ENCODE data around the gene OTC.

Gene OTC

GRCh38 chrX:38357747-38358673 is 5.6 kb downstream of the OTC start:
- DNase-seq (ENCODE audit: low spot score) = no peak

GRCh38 chrX:38363046-38363445 is 10.6 kb downstream of the OTC start:
- no peak for DNase-seq (ENCODE audit: low spot score)

- DNase-seq (ENCODE audit: low spot score) = no peak
Observed at GRCh38 chrX:38365954-38366353, 13.6 kb downstream of the OTC start.

DNA sequence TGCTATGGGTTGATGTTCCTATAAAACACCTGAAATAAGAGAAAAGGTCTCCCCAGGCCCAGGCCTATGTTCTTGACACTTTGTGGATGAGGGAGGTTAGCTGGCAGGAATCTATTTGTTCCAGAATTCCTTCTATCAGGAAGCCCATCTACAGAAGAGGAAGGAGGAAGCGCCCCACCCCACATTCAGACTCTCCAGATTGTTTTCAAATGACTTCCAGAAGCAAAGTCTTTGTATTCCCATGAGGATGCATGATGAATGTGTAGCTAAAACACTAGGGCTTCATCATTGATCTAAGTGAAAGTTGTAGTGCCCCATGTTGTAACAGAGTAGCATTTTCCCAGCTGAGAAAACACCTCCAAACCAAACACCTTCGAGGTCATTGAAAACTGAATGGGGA is 16.4 kb downstream of the OTC start:
- no peak for DNase-seq (ENCODE audit: low spot score)

GRCh38 chrX:38371641-38372040 is 19.2 kb downstream of the OTC start:
- DNase-seq (ENCODE audit: low spot score) = no peak

DNA sequence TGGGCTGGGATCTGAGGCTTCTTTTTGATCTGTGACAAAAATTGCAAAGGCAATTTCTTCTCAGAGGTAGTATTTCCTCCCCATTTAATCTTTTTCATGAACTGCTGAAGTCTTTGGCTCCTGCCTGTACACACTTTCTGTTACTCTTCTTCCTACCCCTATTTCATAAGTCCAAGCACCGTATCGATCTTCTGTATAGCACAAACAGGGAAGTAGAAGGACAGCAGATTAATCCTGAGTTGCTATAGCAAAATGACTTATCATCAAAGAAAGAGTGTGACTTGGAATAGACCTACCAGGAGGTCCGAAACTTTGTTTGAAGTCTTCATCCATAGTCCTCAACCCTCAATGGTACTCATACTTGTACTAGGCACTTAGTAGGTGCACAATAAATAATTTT is 22.0 kb downstream of the OTC start:
- DNase-seq (ENCODE audit: low spot score) = no peak

DNA sequence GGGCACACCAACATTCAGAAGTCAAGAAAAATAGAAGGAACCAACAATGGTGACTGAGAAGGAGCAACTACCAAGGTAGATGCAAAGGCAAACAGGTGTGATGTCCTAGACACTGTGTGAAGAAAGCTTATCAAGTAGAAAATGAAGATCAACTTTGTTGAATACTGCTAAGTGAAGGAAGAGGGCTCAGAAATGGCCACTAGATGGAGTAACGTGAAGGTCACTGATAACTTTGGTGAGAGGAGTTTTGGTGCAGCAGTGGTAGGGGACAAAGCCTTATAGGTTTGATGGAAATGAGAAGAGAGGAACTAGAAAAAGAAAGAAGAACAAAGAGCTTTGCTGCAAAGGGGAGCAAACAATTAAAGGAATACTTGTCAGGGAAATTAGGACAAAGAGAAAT is 23.5 kb downstream of the OTC start:
- no peak for DNase-seq (ENCODE audit: low spot score)

DNA sequence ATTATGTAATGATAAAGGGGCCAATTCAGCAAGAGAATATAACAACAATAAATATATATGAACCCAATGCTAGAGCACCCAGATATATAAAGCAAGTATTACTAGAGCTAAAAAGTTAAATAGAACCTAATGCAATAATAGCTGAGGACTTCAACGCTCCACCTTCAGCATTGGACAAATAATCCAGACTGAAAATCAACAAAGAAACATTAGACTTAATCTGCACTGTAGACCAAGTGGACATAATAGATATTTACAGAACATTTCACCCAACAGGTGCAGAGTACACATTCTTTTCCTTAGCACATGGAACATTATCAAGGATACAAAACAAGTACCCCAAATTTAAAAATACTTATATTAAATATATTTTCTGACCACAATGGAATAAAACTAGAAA is 24.3 kb downstream of the OTC start:
- DNase-seq (ENCODE audit: low spot score) = no peak

DNA sequence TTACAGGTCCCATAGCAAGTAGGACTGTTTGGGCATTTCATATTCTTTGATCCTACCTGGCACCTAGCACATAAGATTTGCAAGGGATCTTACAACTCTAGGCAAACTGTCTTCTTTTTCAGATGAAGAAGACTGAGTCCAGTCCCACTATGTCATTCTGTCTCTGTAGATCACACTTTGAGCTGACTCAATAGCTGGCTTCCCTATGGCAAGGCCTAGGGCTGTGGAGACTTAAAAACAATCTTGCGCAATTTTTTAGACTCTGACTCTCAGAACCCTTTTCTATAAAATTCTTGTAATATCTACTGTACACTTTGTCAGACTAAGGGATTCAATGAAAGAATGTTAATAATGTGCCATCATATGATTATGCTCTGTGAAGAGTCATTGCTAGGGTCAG is 26.7 kb downstream of the OTC start:
- DNase-seq (ENCODE audit: low spot score) = no peak

GRCh38 chrX:38382663-38383062 is 30.3 kb downstream of the OTC start:
- DNase-seq (ENCODE audit: low spot score) = no peak

DNA sequence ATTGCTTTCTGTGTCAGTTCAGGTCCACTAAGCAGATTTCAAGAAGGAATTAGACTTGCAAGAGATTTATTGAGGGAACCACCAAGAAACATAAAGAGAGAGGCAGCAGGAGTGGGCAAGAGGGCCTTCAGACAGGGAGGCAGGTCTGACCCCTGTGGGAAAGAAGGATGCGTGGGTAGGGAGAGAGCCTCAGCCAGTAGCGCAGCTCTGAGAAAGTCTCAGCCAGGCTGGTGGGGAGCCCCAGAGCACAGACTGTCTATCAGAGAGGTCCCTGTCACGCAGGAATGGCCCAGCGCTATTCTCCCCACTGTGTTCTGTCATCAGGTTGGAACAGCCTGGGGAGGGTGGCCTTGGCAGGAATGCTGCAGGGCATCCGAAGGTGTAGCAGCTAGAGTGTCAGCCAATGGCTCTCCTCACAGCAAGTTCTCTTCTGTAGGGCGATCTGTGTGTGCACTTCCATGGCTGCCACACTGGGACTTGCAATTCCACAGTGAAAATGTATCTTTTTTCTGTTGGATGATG is 48.0 kb downstream of the OTC start:
- no peak for DNase-seq (ENCODE audit: low spot score)

DNA sequence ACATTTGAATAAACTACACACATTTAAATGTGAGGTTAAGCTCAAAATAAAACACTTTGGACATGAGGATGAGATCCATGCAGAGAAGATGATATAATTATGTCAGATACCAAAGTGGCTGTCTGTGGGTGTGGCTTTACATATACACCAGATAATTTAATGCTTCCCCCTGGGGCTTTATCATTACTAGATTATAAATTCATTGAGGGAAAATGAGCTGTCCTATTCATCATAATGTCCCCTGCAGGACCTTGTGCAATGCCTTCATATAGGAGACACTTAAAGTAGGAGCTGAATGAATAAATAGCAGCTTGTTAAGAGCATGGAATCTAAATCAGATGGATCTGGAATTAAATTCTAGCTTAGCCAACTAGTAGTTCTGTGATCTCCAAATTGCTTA is 49.7 kb downstream of the OTC start:
- no peak for DNase-seq (ENCODE audit: low spot score)

DNA sequence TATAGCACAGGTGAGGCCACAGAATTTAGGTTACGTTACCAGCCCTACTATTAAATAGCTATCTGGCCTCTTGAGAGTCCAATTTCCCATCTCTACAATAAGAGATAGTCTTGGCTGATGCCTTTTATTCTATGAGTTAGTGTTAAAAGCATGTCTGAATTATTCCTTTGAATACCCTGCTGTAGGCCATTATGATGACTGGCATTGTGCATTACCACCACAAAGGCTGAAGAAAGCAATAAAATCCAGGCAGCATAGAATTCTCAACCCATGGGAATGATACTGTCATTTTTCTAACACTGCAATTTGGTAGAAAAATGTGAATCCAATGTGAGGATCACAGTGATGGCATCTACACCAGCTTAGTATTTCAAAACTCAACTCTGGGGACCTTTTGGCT is 51.4 kb downstream of the OTC start:
- no peak for DNase-seq (ENCODE audit: low spot score)

- no peak for DNase-seq (ENCODE audit: low spot score)
Observed at GRCh38 chrX:38407126-38407525, 54.7 kb downstream of the OTC start.

DNA sequence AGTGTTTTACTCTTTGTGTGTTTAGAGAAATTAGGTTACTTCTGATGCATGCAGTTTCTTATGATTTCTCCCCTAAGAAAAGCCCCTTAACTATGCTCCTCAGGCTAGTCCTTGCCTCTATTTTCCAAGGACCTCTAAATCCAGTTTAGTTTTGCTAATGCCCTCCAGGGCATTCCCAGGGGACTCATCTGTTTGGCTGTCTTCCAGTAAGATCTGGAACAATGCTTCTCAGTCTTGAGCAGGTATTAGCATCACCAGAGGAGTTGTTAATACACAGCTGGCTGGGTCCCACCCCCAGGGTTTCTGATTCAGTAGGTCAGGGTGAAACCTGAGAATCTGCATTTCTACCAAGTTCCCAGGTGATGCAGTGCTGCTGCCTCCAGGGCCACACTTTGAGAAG is 56.9 kb downstream of the OTC start:
- DNase-seq (ENCODE audit: low spot score) = no peak

DNA sequence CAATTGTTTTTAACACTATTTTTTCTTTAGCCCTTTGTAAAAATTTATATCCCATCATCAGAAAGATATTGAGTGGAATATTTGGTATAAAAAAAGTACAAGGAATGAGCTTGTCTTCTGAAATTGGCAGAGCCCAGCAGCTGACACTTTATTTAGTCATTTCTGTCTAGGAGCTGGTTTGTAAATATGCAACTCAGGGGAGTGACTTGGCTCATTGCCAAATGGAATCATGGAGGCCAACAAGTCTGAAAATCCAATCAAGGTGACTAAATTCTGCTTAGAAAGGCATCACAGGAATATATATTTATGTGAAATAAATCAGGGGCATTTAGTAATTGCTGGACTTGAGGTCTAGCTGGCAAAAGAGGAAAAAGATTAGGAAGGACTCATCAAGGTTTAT is 74.4 kb downstream of the OTC start:
- no peak for DNase-seq (ENCODE audit: low spot score)

- no peak for DNase-seq (ENCODE audit: low spot score)
Observed at GRCh38 chrX:38431525-38431924, 79.1 kb downstream of the OTC start.

DNA sequence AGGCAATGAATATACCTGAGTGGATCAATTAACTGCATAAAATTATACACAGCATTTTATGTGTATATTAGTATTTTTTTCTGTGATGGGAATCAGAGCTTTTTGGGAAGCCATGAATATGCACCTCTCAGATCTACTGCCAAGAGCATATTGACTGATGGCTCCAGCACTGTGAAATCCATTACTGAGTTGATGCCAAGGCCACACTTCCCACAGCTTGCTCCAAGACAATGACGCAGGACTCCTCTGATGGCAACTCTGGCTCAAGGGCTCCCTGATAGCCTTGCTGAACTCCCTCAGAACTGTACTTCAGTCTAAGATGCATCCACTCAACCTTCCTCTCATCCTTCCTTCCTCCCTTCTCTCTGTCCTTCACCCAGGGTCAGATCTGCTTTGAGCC is 82.7 kb downstream of the OTC start:
- no peak for DNase-seq (ENCODE audit: low spot score)

- DNase-seq (ENCODE audit: low spot score) = no peak
Observed at GRCh38 chrX:38437093-38437492, 84.7 kb downstream of the OTC start.

GRCh38 chrX:38438321-38438720 is 85.9 kb downstream of the OTC start:
- no peak for DNase-seq (ENCODE audit: low spot score)

DNA sequence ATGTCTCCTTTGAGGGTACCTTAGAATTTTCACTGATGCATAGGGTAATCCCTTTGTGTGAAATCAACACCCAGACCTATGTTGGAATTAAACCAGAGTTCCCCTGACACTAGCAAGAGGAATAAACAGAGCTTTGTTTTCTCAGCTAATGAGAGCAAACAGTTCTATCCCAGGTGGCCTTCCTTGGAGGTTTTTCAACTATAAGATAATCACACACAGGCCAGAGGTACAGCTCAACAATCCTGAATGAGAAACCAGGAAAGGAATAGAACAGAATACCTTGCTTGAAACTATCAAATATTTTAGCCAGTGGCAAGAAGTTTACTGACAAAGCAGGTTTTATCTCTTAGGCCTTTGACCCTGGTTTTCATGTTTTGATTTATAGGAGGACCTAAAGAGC is 100.2 kb downstream of the OTC start:
- DNase-seq (ENCODE audit: low spot score) = no peak

DNA sequence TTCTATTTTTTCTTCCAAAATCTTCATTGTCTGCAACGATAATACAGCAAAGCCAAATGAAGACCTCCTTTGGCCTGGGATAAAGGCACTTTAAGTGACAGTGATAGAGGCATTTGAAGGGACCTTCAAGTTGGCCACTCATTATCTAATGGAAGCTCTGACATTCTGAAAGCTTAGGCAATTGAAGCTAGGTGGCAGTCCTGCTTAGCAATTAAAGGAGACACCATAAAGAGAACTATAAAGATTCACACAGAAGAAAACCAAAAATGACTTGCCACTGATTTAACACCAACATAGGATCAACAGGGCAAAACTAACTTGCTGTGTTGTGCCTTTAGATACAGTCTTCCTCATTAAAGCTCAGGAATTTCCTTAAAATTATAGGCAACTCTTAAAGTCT is 105.7 kb downstream of the OTC start:
- DNase-seq (ENCODE audit: low spot score) = no peak

- no peak for DNase-seq (ENCODE audit: low spot score)
Observed at GRCh38 chrX:38462257-38462656, 109.9 kb downstream of the OTC start.

DNA sequence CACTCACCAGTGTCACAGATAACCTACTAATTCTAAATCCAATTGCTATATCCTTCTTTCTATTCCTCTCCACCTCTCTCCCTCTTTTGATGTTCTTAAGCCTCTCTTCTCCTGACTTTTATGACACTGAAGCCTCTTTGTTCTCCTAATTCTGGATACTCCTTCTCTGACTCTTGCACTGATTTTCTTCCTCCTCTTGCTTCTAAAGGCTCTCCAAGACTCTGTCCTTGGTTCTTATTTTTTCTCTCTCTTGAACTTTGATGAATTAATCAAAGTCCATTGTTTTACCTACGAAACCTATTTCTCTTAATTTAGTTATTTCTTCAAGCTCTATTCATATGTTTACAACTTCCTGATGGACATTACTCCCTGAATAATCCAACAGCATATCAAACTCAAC is 113.3 kb downstream of the OTC start:
- no peak for DNase-seq (ENCODE audit: low spot score)

Measured in CD4-positive, alpha-beta T cell treated with Interleukin-2 at 100 ng/mL for 4 hours (primary cell).